Activated CD4-positive, alpha-beta T cell treated with anti-CD3 and anti-CD28 coated beads, Interleukin-2, amount 10 ng/mL, durations not matched to agents 7 days and 5 days (primary cell): ENCODE data around the gene USPL1. TPM values are rescaled to one million over a fixed set of nuclear protein-coding genes. Genes with fewer than 3 reads are reported as not detected.

ENCODE experiments used
- CTCF ChIA-PET: fragments of 350-600 bp; sonication (Branson Sonifier 250); formaldehyde crosslinking; loops from one replicate; lab custom pipeline; 2021; ENCODE audit warnings: antibody characterized with exemption; lab: Charles Lee
- POLR2A ChIA-PET: fragments of 350-600 bp; sonication (Branson Sonifier 250); formaldehyde crosslinking; loops from one replicate; lab custom pipeline; 2021; ENCODE audit warnings: antibody characterized with exemption; lab: Charles Lee
- DNase-seq: peaks from one replicate; pipeline ENCODE4 v3.0.0-alpha.2; 2020
- H3K27ac Mint-ChIP-seq: one replicate; pipeline ENCODE4 v1.8.0; 2021; ENCODE audit warnings: mild to moderate bottlenecking, moderate library complexity, mixed read lengths
- H3K27me3 Mint-ChIP-seq: one replicate; pipeline ENCODE4 v1.8.0; 2021; ENCODE audit warnings: mixed read lengths
- H3K36me3 Mint-ChIP-seq: one replicate; pipeline ENCODE4 v1.8.0; 2021; ENCODE audit warnings: low read depth, mixed read lengths
- H3K4me1 Mint-ChIP-seq: one replicate; pipeline ENCODE4 v1.8.0; 2021; ENCODE audit warnings: mixed read lengths
- H3K4me3 Mint-ChIP-seq: one replicate; pipeline ENCODE4 v1.8.0; 2021; ENCODE audit warnings: mild to moderate bottlenecking, moderate library complexity, mixed read lengths
- H3K9me3 Mint-ChIP-seq: one replicate; pipeline ENCODE4 v1.8.0; 2021; ENCODE audit warnings: mixed read lengths
- total RNA-seq, 2 experiments: library from RNA; stranded (reverse); gene quantifications; one replicate each; pipeline ENCODE4 v1.2.3, GENCODE V29; 2021

USPL1 gene
- total RNA-seq, 2 experiments from 2014 or later: 18.8 to 19.7 TPM

DNA sequence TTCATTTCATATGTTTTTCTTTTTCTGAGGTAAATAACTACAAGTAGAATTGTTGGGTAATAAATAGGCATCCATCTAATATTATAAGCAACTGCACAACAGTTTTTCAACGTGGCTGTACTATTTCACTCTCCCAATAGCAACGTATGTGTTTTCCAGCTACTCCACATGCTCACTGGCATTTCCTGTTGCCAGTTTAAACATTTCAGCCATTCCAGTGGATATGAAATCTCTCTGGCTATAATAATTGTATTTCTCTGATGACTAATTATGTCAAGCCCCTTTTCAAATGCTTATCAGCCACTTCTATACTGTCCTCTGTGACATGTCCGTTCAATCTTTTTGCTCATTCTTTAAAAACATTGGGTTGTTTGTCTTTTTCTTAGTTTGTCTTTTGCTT lies 90.8 kb downstream of the USPL1 start:
- Mint-ChIP-seq H3K9me3 (no peaks in the 10 kb centered on the region), H3K36me3 (no peaks in the 10 kb centered on the region), H3K4me3 (no peak overlapping the region), H3K4me1 (peaks cover 21% of the 10 kb centered on the region), H3K27me3 (peaks cover 4% of the 10 kb centered on the region), H3K27ac (no peak overlapping the region)
- DNase-seq: no peak
- ChIA-PET POLR2A (interaction anchor here (0.6 kb wide), 1 partner anchor 10 kb away, joined by 3 read pairs; no protein-coding TSS in a partner anchor), CTCF (interaction anchor here (0.6 to 1.3 kb wide), 3 partner anchors 18 to 45 kb away, joined by 3 to 4 read pairs (median 4); no protein-coding TSS in a partner anchor)

Other genes with a start within 250 kb of the USPL1 start
- gene UBE2L5, start 195.4 kb upstream of the USPL1 start, total RNA-seq: under 1 TPM in 1 of 2 experiments, not detected in 1; 0.17 TPM
- 100 to 1,000 TPM; 709 to 827 TPM for gene HMGB1, start 152.0 kb upstream of the USPL1 start, total RNA-seq
- 10 to 100 TPM; 66.4 to 88.7 TPM for gene ALOX5AP, start 117.6 kb downstream of the USPL1 start, total RNA-seq